Lung microvascular endothelial cell (primary cell): ENCODE results near the gene DNAJB8. TPM values are rescaled to one million over a fixed set of nuclear protein-coding genes. Genes with fewer than 3 reads are reported as not detected.

ENCODE experiments used
- DNase-seq, 2 donors: peaks; one replicate each; pipeline versions ENCODE4 v3.0.0 to v3.0.0-alpha.2; 2010; ENCODE audit warnings: low read depth in 2 of 2
- total RNA-seq: library from RNA; depleted of rRNA; stranded (reverse); fragments of >200 nt; gene quantifications from 2 replicates; pipeline ENCODE4 v1.2.1, GENCODE V29; 2014

The DNAJB8 gene
- total RNA-seq, 1 donor from 2014 or later, result not detected

- no peak for DNase-seq
These were observed 39.4 kb downstream of the DNAJB8 start for GRCh38 chr3:128427175-128427857.

- DNase-seq, result peak; percentile 38 to 60
These were observed 40.4 kb downstream of the DNAJB8 start for GRCh38 chr3:128426128-128426921.

- DNase-seq, result no peak
These were observed 40.9 kb downstream of the DNAJB8 start for GRCh38 chr3:128425846-128426127.

- DNase-seq, result no peak
These were observed 41.4 kb downstream of the DNAJB8 start for GRCh38 chr3:128425142-128425845.

GRCh38 chr3:128424508-128425069 is 42.1 kb downstream of the DNAJB8 start:
- peak in 1 of 2 donors; percentile 86 for DNase-seq

- DNase-seq, result no peak
These were observed 43.1 kb downstream of the DNAJB8 start for GRCh38 chr3:128423525-128424147.

GRCh38 chr3:128422762-128423524 is 43.7 kb downstream of the DNAJB8 start:
- DNase-seq, result no peak

- no peak for DNase-seq
These were observed 44.7 kb downstream of the DNAJB8 start for GRCh38 chr3:128421966-128422365.

GRCh38 chr3:128421439-128421836 is 45.3 kb downstream of the DNAJB8 start:
- no peak for DNase-seq

GRCh38 chr3:128420720-128421438 is 45.8 kb downstream of the DNAJB8 start:
- no peak for DNase-seq

GRCh38 chr3:128420289-128420688 is 46.4 kb downstream of the DNAJB8 start:
- DNase-seq, result no peak

- DNase-seq, result no peak
These were observed 47.4 kb downstream of the DNAJB8 start for GRCh38 chr3:128419311-128419710.

- DNase-seq, result no peak
These were observed 47.8 kb downstream of the DNAJB8 start for GRCh38 chr3:128418900-128419299.

- peak in 1 of 2 donors; percentile 27 for DNase-seq
These were observed 50.0 kb downstream of the DNAJB8 start for GRCh38 chr3:128416578-128417211.

- no peak for DNase-seq
These were observed 50.7 kb downstream of the DNAJB8 start for GRCh38 chr3:128415773-128416577.

GRCh38 chr3:128415200-128415772 is 51.4 kb downstream of the DNAJB8 start:
- no peak for DNase-seq

- no peak for DNase-seq
These were observed 53.1 kb downstream of the DNAJB8 start for GRCh38 chr3:128413413-128414205.

- DNase-seq, result no peak
These were observed 53.7 kb downstream of the DNAJB8 start for GRCh38 chr3:128413003-128413370.
